K562 (cell line): ENCODE measurements around the gene NSDHL. TPM values are rescaled to one million over a fixed set of nuclear protein-coding genes. Genes with fewer than 3 reads are reported as not detected.

Experiments used
- ARID1B ChIP-seq: fragments of 450-650 bp; IDR thresholded peaks from 2 replicates; pipeline ENCODE4 v1.6.1; 2016; ENCODE audit warnings: antibody characterized with exemption, mild to moderate bottlenecking, inconsistent platforms
- DPF2 ChIP-seq: fragments of 450-650 bp; IDR thresholded peaks from 2 replicates; pipeline ENCODE4 v1.6.1; 2016
- ESRRB ChIP-seq: fragments of 250-450 bp; sonication (Bioruptor Pico); IDR thresholded peaks from 2 replicates; pipeline ENCODE4 v1.5.0; 2020; ENCODE audit warnings: mild to moderate bottlenecking, moderate library complexity, borderline replicate concordance
- FOS ChIP-seq: IDR thresholded peaks from 3 replicates; pipeline ENCODE4 v1.6.1; 2011; ENCODE audit not compliant: insufficient read length; ENCODE audit errors: extremely low read depth
- GTF2F1 ChIP-seq: IDR thresholded peaks from 2 replicates; pipeline ENCODE4 v1.6.1; 2011; ENCODE audit warnings: low read depth, low read length, improper control_type of control experiment
- JUN ChIP-seq, 2 experiments: sonication (generic) in 1 of 2; formaldehyde crosslinking in 1 of 2; IDR thresholded peaks; 2 replicates each; pipeline versions ENCODE4 v1.6.1 to v1.8.0; 2012 to 2022; ENCODE audit warnings: borderline replicate concordance in 2 of 2, mild to moderate bottlenecking in 2 of 2, improper control_type of control experiment in 1 of 2, low read depth in 1 of 2, low read length in 1 of 2, missing genetic modification reagents in 1 of 2
- KLF10 ChIP-seq: fragments of 250-450 bp; sonication (Bioruptor Pico); IDR thresholded peaks from 2 replicates; pipeline ENCODE4 v1.6.1; 2021; ENCODE audit warnings: matching md5 sums
- MEIS2 ChIP-seq: fragments of 450-650 bp; IDR thresholded peaks from 2 replicates; pipeline ENCODE4 v1.6.1; 2014; ENCODE audit warnings: mild to moderate bottlenecking; ENCODE audit not compliant: partially characterized antibody
- PTTG1 ChIP-seq: fragments of 450-650 bp; IDR thresholded peaks from 2 replicates; pipeline ENCODE4 v1.6.1; 2016; ENCODE audit warnings: low read depth, mild to moderate bottlenecking, missing genetic modification characterization, missing compliant biosample characterization
- SAFB ChIP-seq: fragments of 200-400 bp; formaldehyde crosslinking; IDR thresholded peaks from 2 replicates; pipeline ENCODE4 v1.6.1; 2017; ENCODE audit warnings: low read depth, low read length, borderline replicate concordance
- SP2 ChIP-seq: IDR thresholded peaks from 2 replicates; pipeline ENCODE4 v1.6.1; 2011; ENCODE audit warnings: mild to moderate bottlenecking, low read depth, low read length, moderate library complexity; ENCODE audit not compliant: poor library complexity, severe bottlenecking; ENCODE audit errors: extremely low read depth
- TOE1 ChIP-seq, 2 experiments: fragments of 450-650 bp in 1 of 2; sonication (generic) in 1 of 2; formaldehyde crosslinking in 1 of 2; IDR thresholded peaks; 2 replicates each; pipeline versions ENCODE4 v1.7.1 to v1.8.0; 2016 to 2022; ENCODE audit warnings: borderline replicate concordance in 2 of 2, mild to moderate bottlenecking in 2 of 2, antibody characterized with exemption in 1 of 2, inconsistent platforms in 1 of 2, low read depth in 1 of 2, missing genetic modification reagents in 1 of 2, moderate library complexity in 1 of 2
- ZNF318 ChIP-seq, 2 experiments: fragments of 450-650 bp; IDR thresholded peaks; 2 replicates each; pipeline ENCODE4 v1.6.1; 2016; ENCODE audit warnings: mild to moderate bottlenecking in 2 of 2, borderline replicate concordance in 1 of 2, low read depth in 1 of 2, moderate library complexity in 1 of 2
- ZNF41 ChIP-seq: fragments of 250-450 bp; sonication (Bioruptor Pico); conservative IDR thresholded peaks from 2 replicates; pipeline ENCODE4 v1.4.0; 2020; ENCODE audit warnings: mild to moderate bottlenecking
- ZNF695 ChIP-seq: fragments of 450-650 bp; formaldehyde crosslinking; IDR thresholded peaks from 2 replicates; pipeline ENCODE4 v1.4.0; 2020; ENCODE audit warnings: mild to moderate bottlenecking, moderate library complexity
- polyA plus RNA-seq, 8 experiments: library from polyadenylated mRNA; depleted of rRNA in 4 of 8; stranded (reverse) in 5 of 8; unstranded in 3 of 8; fragments of >200 nt; fragmentation: Nextera tagmentation in 2 of 8; fragmentation: Illumina TruSeq in 1 of 8; extraction: Ambion mirVana in 2 of 8; extraction: Trizol in 1 of 8; gene quantifications; 2 replicates each; pipeline versions ENCODE4 v1.2.1 to v1.2.3, GENCODE V29; 2011 to 2014; ENCODE audit warnings: inconsistent platforms in 1 of 8, missing spikeins in 1 of 8
- total RNA-seq, 7 experiments: library from RNA; depleted of rRNA in 6 of 7; stranded (reverse); fragments of >200 nt in 6 of 7; fragmentation: Illumina TruSeq in 2 of 7; extraction: Trizol in 2 of 7; gene quantifications; 2 replicates each; pipeline versions ENCODE4 v1.2.1 to v1.2.3, GENCODE V29; 2011 to 2021; ENCODE audit warnings: low replicate concordance in 1 of 7
- TF ChIP-seq, protein P1 (sequence below), 2 experiments: IDR thresholded peaks; 2 replicates each; pipeline ENCODE4 v1.6.1; 2012; ENCODE audit warnings: improper control_type of control experiment in 2 of 2, low read depth in 2 of 2, low read length in 2 of 2, borderline replicate concordance in 1 of 2

Gene NSDHL
- total and polyA plus RNA-seq, 9 of the 15 experiments (the other 6 are each of a cell fraction or from before 2014, with no cell fraction given) = 22.5 to 63.4 (median 40.8) TPM

DNA sequence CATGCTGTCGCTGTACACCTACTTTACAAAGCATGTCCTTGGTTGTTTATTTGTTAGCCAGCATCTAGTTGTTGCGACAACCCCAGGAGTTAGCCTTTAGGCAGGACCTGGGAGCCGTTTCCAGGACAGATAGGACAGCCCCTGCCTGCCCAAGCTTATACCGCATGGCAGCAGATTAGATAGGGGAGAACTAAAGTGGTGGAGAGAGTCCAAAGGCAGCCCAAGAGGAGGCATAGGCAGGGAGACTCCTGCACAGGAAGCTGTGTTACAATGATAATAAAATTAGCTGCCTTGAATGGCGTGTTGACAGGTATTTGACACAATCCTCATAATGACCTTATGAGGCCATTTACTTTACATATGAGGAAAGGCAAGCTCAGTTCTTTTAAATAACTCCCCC lies 13.0 kb downstream of the NSDHL start (continued):
- TF ChIP-seq DPF2 = peak; percentile 67; the same call in 1 of the 2 replicates
- no peak for TF ChIP-seq PTTG1 (tag)
- TF ChIP-seq MEIS2 = peak; percentile 94
- no peak for TF ChIP-seq SP2
- TF ChIP-seq, protein P1, sequence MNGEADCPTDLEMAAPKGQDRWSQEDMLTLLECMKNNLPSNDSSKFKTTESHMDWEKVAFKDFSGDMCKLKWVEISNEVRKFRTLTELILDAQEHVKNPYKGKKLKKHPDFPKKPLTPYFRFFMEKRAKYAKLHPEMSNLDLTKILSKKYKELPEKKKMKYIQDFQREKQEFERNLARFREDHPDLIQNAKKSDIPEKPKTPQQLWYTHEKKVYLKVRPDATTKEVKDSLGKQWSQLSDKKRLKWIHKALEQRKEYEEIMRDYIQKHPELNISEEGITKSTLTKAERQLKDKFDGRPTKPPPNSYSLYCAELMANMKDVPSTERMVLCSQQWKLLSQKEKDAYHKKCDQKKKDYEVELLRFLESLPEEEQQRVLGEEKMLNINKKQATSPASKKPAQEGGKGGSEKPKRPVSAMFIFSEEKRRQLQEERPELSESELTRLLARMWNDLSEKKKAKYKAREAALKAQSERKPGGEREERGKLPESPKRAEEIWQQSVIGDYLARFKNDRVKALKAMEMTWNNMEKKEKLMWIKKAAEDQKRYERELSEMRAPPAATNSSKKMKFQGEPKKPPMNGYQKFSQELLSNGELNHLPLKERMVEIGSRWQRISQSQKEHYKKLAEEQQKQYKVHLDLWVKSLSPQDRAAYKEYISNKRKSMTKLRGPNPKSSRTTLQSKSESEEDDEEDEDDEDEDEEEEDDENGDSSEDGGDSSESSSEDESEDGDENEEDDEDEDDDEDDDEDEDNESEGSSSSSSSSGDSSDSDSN (IDR thresholded peaks at IDR 0.05; ENCODE audit: borderline replicate concordance in 1 of 2, low read depth in 2 of 2, low read length in 2 of 2) = 0 out of 4 replicates have a peak, but pooled peaks of 1 of the 2 experiments have one; percentile 31
- no peak for TF ChIP-seq SAFB
- TF ChIP-seq ZNF318 (IDR thresholded peaks at IDR 0.05; ENCODE audit: borderline replicate concordance in 1 of 2, low read depth in 1 of 2) = no peak
- TF ChIP-seq ESRRB (CRISPR knock-in tag) = no peak
- TF ChIP-seq ZNF695 (CRISPR knock-in tag) = no peak
- TF ChIP-seq FOS = no peak
- TF ChIP-seq ARID1B = peak; percentile 80
- TF ChIP-seq ZNF41 (CRISPR knock-in tag) = no peak
- TF ChIP-seq JUN (IDR thresholded peaks at IDR 0.05; ENCODE audit: borderline replicate concordance, low read depth, low read length) = no peak
- TF ChIP-seq JUN (CRISPR knock-in tag; IDR thresholded peaks at IDR 0.05; ENCODE audit: borderline replicate concordance) = no peak
- no peak for TF ChIP-seq GTF2F1
- no peak for TF ChIP-seq TOE1 (IDR thresholded peaks at IDR 0.05; ENCODE audit: borderline replicate concordance)
- TF ChIP-seq TOE1 (CRISPR knock-in tag; IDR thresholded peaks at IDR 0.05; ENCODE audit: borderline replicate concordance, low read depth) = no peak
- TF ChIP-seq KLF10 (CRISPR knock-in tag) = no peak
